ENCODE data around the gene GPR119. TPM values are rescaled to one million over a fixed set of nuclear protein-coding genes. Genes with fewer than 3 reads are reported as not detected.
"Not testable (repeated sequence)": the region's sequence is repeated elsewhere in the genome, so short reads cannot be mapped to it uniquely, and the experiment has no call there.

Gene GPR119
- total and polyA plus RNA-seq, 2 of the 4 experiments (the other 2 are of a cell fraction): not detected

DNA sequence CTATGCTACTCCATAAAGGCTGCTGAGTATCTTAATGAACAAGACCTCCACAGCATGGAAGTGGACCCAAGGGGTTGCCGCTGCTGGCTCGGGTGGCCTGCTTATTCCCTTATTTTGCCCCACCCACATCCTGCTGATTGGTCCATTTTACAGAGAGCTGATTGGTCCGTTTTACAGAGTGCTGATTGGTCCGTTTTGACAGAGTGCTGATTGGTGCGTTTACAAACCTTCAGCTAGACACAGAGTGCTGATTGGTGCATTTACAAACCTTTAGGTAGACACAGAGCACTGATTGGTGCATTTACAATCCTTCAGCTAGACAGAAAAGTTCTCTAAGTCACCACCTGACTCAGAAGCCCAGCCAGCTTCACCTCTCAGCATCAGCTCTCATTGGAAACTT is 43.8 kb upstream of the GPR119 start:
- H3K4me3 ChIP-seq (ENCODE audit: insufficient read depth, low read depth, low read length); dilution Hi-C loops (cut with HindIII; ENCODE audit: low sequenced_read_pairs, unreplicated experiment); H3K18ac ChIP-seq (ENCODE audit: low read depth, low read length); H3K4me2 ChIP-seq (ENCODE audit: low read depth, low read length); in situ Hi-C loops (cut with MboI; ENCODE audit: low sequenced_read_pairs); H4K5ac ChIP-seq (ENCODE audit: low read depth, low read length); H3K23ac ChIP-seq (ENCODE audit: low read depth, low read length); H3K9me3 ChIP-seq (ENCODE audit: control insufficient read depth, insufficient read depth, low read length); H4K91ac ChIP-seq (ENCODE audit: insufficient read depth, low read depth, low read length); H3K36me3 ChIP-seq (ENCODE audit: control insufficient read depth, insufficient read depth, low read length); H3K27me3 ChIP-seq (ENCODE audit: control insufficient read depth, insufficient read depth, low read length); H4K8ac ChIP-seq (ENCODE audit: low read depth in 2 of 2, low read length in 2 of 2); H3K14ac ChIP-seq (replicated peaks; ENCODE audit: low read depth, low read length); H3K27ac ChIP-seq (ENCODE audit: insufficient read depth, low read length); H3K4me1 ChIP-seq (ENCODE audit: control insufficient read depth, insufficient read depth, low read length); H3K4ac ChIP-seq (ENCODE audit: low read depth, low read length); H2BK15ac ChIP-seq (ENCODE audit: low read depth, low read length); ATAC-seq (ENCODE audit: low read depth); intact Hi-C loops (cut with micrococcal nuclease); DNase-seq; H4K20me1 ChIP-seq (ENCODE audit: insufficient read depth, low read length); H3K9ac ChIP-seq (ENCODE audit: low read depth, low read length); H2BK5ac ChIP-seq (ENCODE audit: low read depth, low read length, poor library complexity, severe bottlenecking); H3K9me1 ChIP-seq (ENCODE audit: insufficient read depth, low read length); H3K79me1 ChIP-seq (ENCODE audit: low read depth in 1 of 2, low read length in 2 of 2); H2AFZ ChIP-seq (replicated peaks; ENCODE audit: low read length, poor library complexity); H2AK5ac ChIP-seq (ENCODE audit: low read depth, low read length); H2BK20ac ChIP-seq (ENCODE audit: low read depth, low read length); POLR2A ChIA-PET (ENCODE audit: unreplicated experiment); H3K56ac ChIP-seq (ENCODE audit: extremely low read depth, insufficient read depth, low read length); H2AK9ac ChIP-seq (replicated peaks; ENCODE audit: low read depth, low read length, poor library complexity); BruUV-seq (replicated peaks); H2BK120ac ChIP-seq (ENCODE audit: low read depth, low read length): not testable (repeated sequence)
- CTCF ChIA-PET: interaction anchor here (0.6 kb wide), 1 partner anchor 1415 kb away, joined by 3 read pairs; no protein-coding TSS in a partner anchor
- WGBS, 2 experiments (ENCODE audit: extremely low coverage in 2 of 2, insufficient read length in 1 of 2): no CpG with 5 or more reads among the region's 5 CpGs

All from IMR-90 (cell line).